Osteoblast (primary cell): ENCODE results near the gene APOA4. TPM values are rescaled to one million over a fixed set of nuclear protein-coding genes. Genes with fewer than 3 reads are reported as not detected.

Source experiments
- DNase-seq: peaks from one replicate; pipeline ENCODE4 v3.0.0; 2011; ENCODE audit warnings: low spot score, mixed read lengths; ENCODE audit not compliant: insufficient read length; ENCODE audit errors: missing footprints
- H2AFZ ChIP-seq: 2 replicates; pipeline ENCODE4 v1.6.0; 2011; ENCODE audit warnings: mild to moderate bottlenecking, low read length
- H3K27ac ChIP-seq: 2 replicates; pipeline ENCODE4 v1.5.1; 2011; ENCODE audit warnings: mild to moderate bottlenecking, low read depth, low read length, moderate library complexity
- H3K27me3 ChIP-seq: 2 replicates; pipeline ENCODE4 v1.6.0; 2012; ENCODE audit warnings: mild to moderate bottlenecking, control low read depth, inconsistent platforms, low read length, moderate library complexity; ENCODE audit not compliant: insufficient read depth
- H3K36me3 ChIP-seq: 2 replicates; pipeline ENCODE4 v1.5.1; 2011; ENCODE audit warnings: mild to moderate bottlenecking, low read length, control low read depth, moderate library complexity; ENCODE audit not compliant: insufficient read depth
- H3K4me1 ChIP-seq: 2 replicates; pipeline ENCODE4 v1.5.1; 2011; ENCODE audit warnings: mild to moderate bottlenecking, low read length, control low read depth, moderate library complexity; ENCODE audit not compliant: insufficient read depth
- H3K4me2 ChIP-seq: 2 replicates; pipeline ENCODE4 v1.6.0; 2011; ENCODE audit warnings: mild to moderate bottlenecking, low read length; ENCODE audit not compliant: insufficient read depth
- H3K4me3 ChIP-seq: fragments of 200-600 bp; sonication (generic); 3 replicates; pipeline ENCODE4 v1.5.1; 2012; ENCODE audit warnings: mild to moderate bottlenecking, low read length, inconsistent platforms; ENCODE audit not compliant: insufficient read depth
- H3K79me2 ChIP-seq: 2 replicates; pipeline ENCODE4 v1.6.0; 2012; ENCODE audit warnings: mild to moderate bottlenecking, low read length, control low read depth, inconsistent platforms; ENCODE audit not compliant: insufficient read depth
- H3K9me3 ChIP-seq: 2 replicates; pipeline ENCODE4 v1.5.1; 2011; ENCODE audit warnings: low read depth, low read length, control low read depth
- H4K20me1 ChIP-seq: 2 replicates; pipeline ENCODE4 v1.6.0; 2012; ENCODE audit warnings: mild to moderate bottlenecking, low read length, control low read depth; ENCODE audit not compliant: insufficient read depth
- CTCF ChIP-seq: IDR thresholded peaks from 2 replicates; pipeline ENCODE4 v1.5.1; 2011; ENCODE audit warnings: mild to moderate bottlenecking, low read depth, low read length, moderate library complexity; ENCODE audit errors: extremely low read depth
- total RNA-seq: library from RNA; depleted of rRNA; stranded (reverse); fragments of >200 nt; gene quantifications from 2 replicates; pipeline ENCODE4 v1.2.3, GENCODE V29; 2012

The APOA4 gene
- total RNA-seq, 1 donor = not detected

- no peaks in the 10 kb centered on the region for H3K9me3 ChIP-seq
- H3K4me1 ChIP-seq = peaks cover 11% of the 10 kb centered on the region
- no peak overlapping the region for H3K4me2 ChIP-seq
- H3K27me3 ChIP-seq = no peaks in the 10 kb centered on the region
- no peaks in the 10 kb centered on the region for H3K36me3 ChIP-seq
- DNase-seq = no peak
- H3K79me2 ChIP-seq = no peaks in the 10 kb centered on the region
- H2AFZ ChIP-seq = no peak overlapping the region
- no peak overlapping the region for H3K27ac ChIP-seq
- no peaks in the 10 kb centered on the region for H4K20me1 ChIP-seq
- H3K4me3 ChIP-seq = no peak overlapping the region
- TF ChIP-seq CTCF = no peak
These were observed 24.7 kb downstream of the APOA4 start for GRCh38 chr11:116798368-116798767.

- no peaks in the 10 kb centered on the region for H3K9me3 ChIP-seq
- no peaks in the 10 kb centered on the region for H3K27me3 ChIP-seq
- no peak overlapping the region for H3K27ac ChIP-seq
- no peak overlapping the region for H3K4me3 ChIP-seq
- no peak overlapping the region for H3K4me2 ChIP-seq
- H3K36me3 ChIP-seq = no peaks in the 10 kb centered on the region
- no peak for DNase-seq
- no peak for TF ChIP-seq CTCF
- no peaks in the 10 kb centered on the region for H4K20me1 ChIP-seq
- H2AFZ ChIP-seq = no peak overlapping the region
- no peaks in the 10 kb centered on the region for H3K79me2 ChIP-seq
- H3K4me1 ChIP-seq = peaks cover 17% of the 10 kb centered on the region
These were observed 25.3 kb downstream of the APOA4 start for GRCh38 chr11:116797816-116798215.

GRCh38 chr11:116796548-116796947 is 26.6 kb downstream of the APOA4 start:
- Histone ChIP-seq H3K4me1 (peaks cover 27% of the 10 kb centered on the region), H3K79me2 (no peaks in the 10 kb centered on the region)

GRCh38 chr11:116794851-116795250 is 28.3 kb downstream of the APOA4 start:
- DNase-seq = no peak
- no peaks in the 10 kb centered on the region for H3K9me3 ChIP-seq
- peaks cover 29% of the 10 kb centered on the region for H3K4me1 ChIP-seq
- H3K4me2 ChIP-seq = no peak overlapping the region
- H3K27me3 ChIP-seq = no peaks in the 10 kb centered on the region
- no peak overlapping the region for H3K4me3 ChIP-seq
- no peak overlapping the region for H2AFZ ChIP-seq
- no peaks in the 10 kb centered on the region for H3K36me3 ChIP-seq
- no peak for TF ChIP-seq CTCF
- no peak overlapping the region for H3K27ac ChIP-seq
- no peaks in the 10 kb centered on the region for H3K79me2 ChIP-seq
- no peaks in the 10 kb centered on the region for H4K20me1 ChIP-seq

More at GRCh38 chr11:116796548-116796947, 26.6 kb downstream of the APOA4 start:
- H4K20me1 ChIP-seq = no peaks in the 10 kb centered on the region
- H3K27me3 ChIP-seq = no peaks in the 10 kb centered on the region
- H3K27ac ChIP-seq = no peak overlapping the region
- DNase-seq = no peak
- H3K9me3 ChIP-seq = no peaks in the 10 kb centered on the region
- H3K4me2 ChIP-seq = no peak overlapping the region
- no peaks in the 10 kb centered on the region for H3K36me3 ChIP-seq
- no peak overlapping the region for H3K4me3 ChIP-seq
- TF ChIP-seq CTCF = no peak
- no peak overlapping the region for H2AFZ ChIP-seq
